ENCODE measurements around the gene GLYATL2. TPM values are rescaled to one million over a fixed set of nuclear protein-coding genes. Genes with fewer than 3 reads are reported as not detected.

GLYATL2 gene
- polyA plus RNA-seq, 1 experiment = 1.1 TPM

DNA sequence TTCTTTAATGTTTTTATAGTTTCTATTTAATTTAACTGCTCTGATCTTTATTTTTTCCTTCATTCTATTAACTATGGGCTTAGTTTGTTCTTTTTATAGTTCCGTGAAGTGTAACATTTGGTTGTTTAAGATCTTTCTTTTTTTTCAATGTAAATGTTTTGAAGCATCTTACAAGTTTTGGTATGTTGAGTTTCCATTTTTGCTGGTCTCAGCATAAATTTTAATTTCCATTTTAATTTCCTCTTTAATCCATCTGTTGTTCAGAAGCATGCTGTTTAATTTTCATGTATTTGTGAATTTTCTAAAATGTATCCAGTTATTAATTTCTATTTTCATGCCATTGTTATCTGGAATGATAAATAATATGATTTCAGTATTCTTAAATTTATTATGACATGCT lies 17.0 kb upstream of the GLYATL2 start:
- TF ChIP-seq, protein P1, sequence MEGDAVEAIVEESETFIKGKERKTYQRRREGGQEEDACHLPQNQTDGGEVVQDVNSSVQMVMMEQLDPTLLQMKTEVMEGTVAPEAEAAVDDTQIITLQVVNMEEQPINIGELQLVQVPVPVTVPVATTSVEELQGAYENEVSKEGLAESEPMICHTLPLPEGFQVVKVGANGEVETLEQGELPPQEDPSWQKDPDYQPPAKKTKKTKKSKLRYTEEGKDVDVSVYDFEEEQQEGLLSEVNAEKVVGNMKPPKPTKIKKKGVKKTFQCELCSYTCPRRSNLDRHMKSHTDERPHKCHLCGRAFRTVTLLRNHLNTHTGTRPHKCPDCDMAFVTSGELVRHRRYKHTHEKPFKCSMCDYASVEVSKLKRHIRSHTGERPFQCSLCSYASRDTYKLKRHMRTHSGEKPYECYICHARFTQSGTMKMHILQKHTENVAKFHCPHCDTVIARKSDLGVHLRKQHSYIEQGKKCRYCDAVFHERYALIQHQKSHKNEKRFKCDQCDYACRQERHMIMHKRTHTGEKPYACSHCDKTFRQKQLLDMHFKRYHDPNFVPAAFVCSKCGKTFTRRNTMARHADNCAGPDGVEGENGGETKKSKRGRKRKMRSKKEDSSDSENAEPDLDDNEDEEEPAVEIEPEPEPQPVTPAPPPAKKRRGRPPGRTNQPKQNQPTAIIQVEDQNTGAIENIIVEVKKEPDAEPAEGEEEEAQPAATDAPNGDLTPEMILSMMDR (IDR thresholded peaks at IDR 0.05; ENCODE audit: low read depth, low read length) = no peak
- H3K9me3 ChIP-seq (ENCODE audit: control insufficient read depth, insufficient read depth, low read length) = peaks cover 3% of the 10 kb centered on the region
- no peak overlapping the region for H3K4me3 ChIP-seq (ENCODE audit: low read depth, low read length)
- POLR2A ChIA-PET = no interaction called here
- H3K27me3 ChIP-seq (ENCODE audit: control insufficient read depth, insufficient read depth, low read length) = no peaks in the 10 kb centered on the region
- no peak for DNase-seq (ENCODE audit: low read depth, low spot score)
- no peak overlapping the region for H3K27ac ChIP-seq (ENCODE audit: low read depth, low read length)
- CTCF ChIA-PET = no interaction called here

DNA sequence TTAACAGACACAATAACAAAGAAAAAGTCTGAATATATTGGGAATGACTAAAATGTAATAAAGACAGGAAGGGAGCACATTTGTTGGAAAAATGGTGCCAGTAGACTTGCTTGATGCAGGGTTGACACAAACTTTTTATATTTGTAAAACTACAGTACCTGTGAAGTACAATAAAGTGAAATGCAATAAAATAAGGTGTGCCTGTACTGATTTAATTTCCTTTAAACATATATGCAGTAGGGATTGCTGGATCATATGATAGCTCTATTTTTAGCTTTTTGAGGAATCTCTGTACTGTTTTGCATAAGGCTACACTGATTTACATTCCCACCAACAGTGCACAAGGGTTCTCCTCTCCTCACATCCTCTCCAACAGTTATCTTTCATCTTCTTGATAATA lies 12.3 kb upstream of the GLYATL2 start:
- H3K9me3 ChIP-seq (ENCODE audit: control insufficient read depth, insufficient read depth, low read length) = no peaks in the 10 kb centered on the region; the same call in 1 of the 2 replicates
- no peaks in the 10 kb centered on the region for H3K27me3 ChIP-seq (ENCODE audit: control insufficient read depth, insufficient read depth, low read length)
- CTCF ChIA-PET = no interaction called here
- H3K4me3 ChIP-seq (ENCODE audit: low read depth, low read length) = no peak overlapping the region
- DNase-seq (ENCODE audit: low read depth, low spot score) = no peak
- no peak overlapping the region for H3K27ac ChIP-seq (ENCODE audit: low read depth, low read length)
- POLR2A ChIA-PET = no interaction called here
- TF ChIP-seq, protein P1 (IDR thresholded peaks at IDR 0.05; ENCODE audit: low read depth, low read length) = no peak

DNA sequence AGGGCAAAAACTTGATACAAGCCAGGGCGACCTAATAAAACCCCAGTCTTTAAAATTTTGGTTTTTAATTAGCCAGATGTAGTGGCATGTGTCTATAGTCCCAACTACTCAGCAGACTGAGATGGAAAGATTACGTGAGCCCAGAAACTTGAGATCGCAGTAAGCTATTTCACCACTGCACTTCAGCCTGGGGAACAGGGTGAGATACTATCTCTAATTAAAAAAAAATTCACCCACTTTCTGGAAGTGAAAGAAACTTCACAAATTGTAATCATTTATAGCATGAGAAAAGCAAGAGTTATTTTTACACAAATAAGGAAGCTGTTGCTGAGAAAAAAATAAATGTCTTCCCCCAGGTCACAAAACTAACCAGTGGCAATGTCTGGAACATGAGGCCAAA lies 882 bp upstream of the GLYATL2 start:
- ChIA-PET POLR2A (no interaction called here), CTCF (no interaction called here)
- no peaks in the 10 kb centered on the region for H3K27me3 ChIP-seq (ENCODE audit: control insufficient read depth, insufficient read depth, low read length)
- no peaks in the 10 kb centered on the region for H3K9me3 ChIP-seq (ENCODE audit: control insufficient read depth, insufficient read depth, low read length)
- H3K27ac ChIP-seq (ENCODE audit: low read depth, low read length) = no peak overlapping the region
- TF ChIP-seq, protein P1 (IDR thresholded peaks at IDR 0.05; ENCODE audit: low read depth, low read length) = no peak
- DNase-seq (ENCODE audit: low read depth, low spot score) = no peak
- no peak overlapping the region for H3K4me3 ChIP-seq (ENCODE audit: low read depth, low read length)

DNA sequence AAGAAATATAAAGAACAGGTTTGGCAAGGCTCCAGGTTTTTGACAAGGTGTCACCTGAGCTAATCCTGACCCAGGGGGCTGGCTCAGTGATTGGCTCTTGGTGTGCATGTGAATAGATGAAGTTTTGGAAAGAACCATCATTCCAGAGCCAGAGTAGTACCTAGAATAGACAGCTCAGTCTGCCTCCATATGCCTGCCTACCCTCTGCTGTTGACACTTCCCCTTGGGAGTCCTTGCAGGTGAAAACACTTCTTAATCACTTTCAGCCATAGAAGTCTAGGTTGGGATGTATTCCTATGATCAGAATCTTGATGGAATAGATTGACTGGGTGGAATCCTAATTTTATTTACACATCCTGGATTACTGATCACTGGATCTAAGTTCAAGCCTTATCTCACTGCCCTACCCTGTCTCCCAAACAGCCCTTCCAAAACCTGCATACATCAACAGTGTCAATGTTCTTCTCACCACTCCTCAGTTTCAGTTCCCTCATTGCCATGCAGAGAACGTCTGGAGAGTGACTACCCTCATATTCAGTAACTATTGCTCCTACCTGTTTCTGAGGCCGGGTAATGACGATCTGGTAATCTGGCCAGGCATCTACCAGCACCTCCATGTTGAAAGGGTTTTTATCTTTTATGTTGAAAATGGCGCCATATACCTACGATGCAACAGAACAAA lies 6.7 kb downstream of the GLYATL2 start:
- Histone ChIP-seq H3K9me3 (ENCODE audit: control insufficient read depth, insufficient read depth, low read length) (no peaks in the 10 kb centered on the region), H3K27me3 (ENCODE audit: control insufficient read depth, insufficient read depth, low read length) (no peaks in the 10 kb centered on the region), H3K27ac (ENCODE audit: low read depth, low read length) (no peak overlapping the region), H3K4me3 (ENCODE audit: low read depth, low read length) (no peak overlapping the region)
- CTCF ChIA-PET = no interaction called here
- DNase-seq (ENCODE audit: low read depth, low spot score) = no peak
- POLR2A ChIA-PET = no interaction called here
- TF ChIP-seq, protein P1 (IDR thresholded peaks at IDR 0.05; ENCODE audit: low read depth, low read length) = no peak

DNA sequence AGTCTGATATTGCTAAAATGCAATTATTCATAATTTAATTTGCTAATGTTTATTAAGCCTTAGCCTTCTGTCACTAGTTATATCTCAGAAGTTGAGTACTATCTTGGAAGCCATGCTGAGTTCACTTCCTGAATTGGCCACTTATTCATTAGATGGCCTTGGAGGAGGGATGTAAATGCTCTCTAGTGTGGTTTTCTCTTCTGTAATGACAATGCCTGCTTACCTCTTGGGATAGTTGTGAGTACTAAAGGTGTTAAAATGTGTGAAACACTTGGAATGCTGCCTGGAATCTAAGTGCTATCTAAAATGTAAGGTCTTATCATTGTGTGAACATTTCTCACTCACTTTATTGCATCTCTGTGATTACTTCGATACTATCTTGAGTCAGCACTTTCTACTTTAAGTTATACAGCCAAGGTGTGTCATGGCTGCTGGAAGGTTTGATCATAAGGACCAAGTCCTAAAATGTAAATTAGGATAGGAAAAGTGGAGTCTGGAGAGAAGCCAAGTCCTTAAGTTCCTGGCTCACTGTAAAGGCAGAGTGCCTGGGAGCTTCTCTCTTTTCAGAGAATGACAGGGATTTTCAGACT lies 12.4 kb downstream of the GLYATL2 start:
- ChIA-PET CTCF (no interaction called here), POLR2A (no interaction called here)
- Histone ChIP-seq H3K9me3 (ENCODE audit: control insufficient read depth, insufficient read depth, low read length) (peaks cover 4% of the 10 kb centered on the region; the same call in 1 of the 2 replicates), H3K4me3 (ENCODE audit: low read depth, low read length) (no peak overlapping the region), H3K27ac (ENCODE audit: low read depth, low read length) (no peak overlapping the region), H3K27me3 (ENCODE audit: control insufficient read depth, insufficient read depth, low read length) (no peaks in the 10 kb centered on the region)
- TF ChIP-seq, protein P1 (IDR thresholded peaks at IDR 0.05; ENCODE audit: low read depth, low read length) = no peak
- DNase-seq (ENCODE audit: low read depth, low spot score) = no peak

All from AG04450 (cell line).